SK-N-SH treated with all-trans-retinoic acid at 6 μM for 48 hours (cell line): Measurements from ENCODE around the gene ZNF385B.

ENCODE experiments used
- ARNTL ChIP-seq: fragments of 450-650 bp; formaldehyde crosslinking; IDR thresholded peaks from 2 replicates; pipeline ENCODE4 v1.5.0; 2020; ENCODE audit warnings: low read depth, mild to moderate bottlenecking, moderate library complexity, borderline replicate concordance
- CREB5 ChIP-seq: fragments of 250-450 bp; sonication (Bioruptor Pico); IDR thresholded peaks from 2 replicates; pipeline ENCODE4 v1.5.1; 2020; ENCODE audit warnings: low read depth, mild to moderate bottlenecking, moderate library complexity
- CSDC2 ChIP-seq: fragments of 250-450 bp; sonication (Bioruptor Pico); IDR thresholded peaks from 2 replicates; pipeline ENCODE4 v1.5.0; 2020; ENCODE audit warnings: mild to moderate bottlenecking, moderate library complexity
- CSRNP3 ChIP-seq: fragments of 250-450 bp; sonication (Bioruptor Pico); IDR thresholded peaks from 2 replicates; pipeline ENCODE4 v1.5.1; 2021; ENCODE audit warnings: mild to moderate bottlenecking, moderate library complexity
- GLIS3 ChIP-seq: fragments of 250-450 bp; sonication (Bioruptor Pico); IDR thresholded peaks from 2 replicates; pipeline ENCODE4 v1.5.0; 2020; ENCODE audit warnings: mild to moderate bottlenecking, moderate library complexity
- OSR1 ChIP-seq: fragments of 250-450 bp; sonication (Bioruptor Pico); IDR thresholded peaks from 2 replicates; pipeline ENCODE4 v1.8.0; 2022; ENCODE audit warnings: moderate library complexity, mild to moderate bottlenecking, inconsistent platforms
- PATZ1 ChIP-seq: fragments of 250-450 bp; sonication (Bioruptor Pico); IDR thresholded peaks from 2 replicates; pipeline ENCODE4 v1.8.0; 2020; ENCODE audit warnings: mild to moderate bottlenecking, moderate library complexity, borderline replicate concordance
- POU6F1 ChIP-seq: fragments of 250-450 bp; sonication (Bioruptor Pico); IDR thresholded peaks from 2 replicates; pipeline ENCODE4 v1.8.0; 2021; ENCODE audit warnings: low read depth, mild to moderate bottlenecking, moderate library complexity, borderline replicate concordance
- TSHZ2 ChIP-seq: fragments of 250-450 bp; sonication (Bioruptor Pico); IDR thresholded peaks from 2 replicates; pipeline ENCODE4 v1.5.0; 2020; ENCODE audit warnings: mild to moderate bottlenecking, moderate library complexity
- ZFP3 ChIP-seq: fragments of 250-450 bp; sonication (Bioruptor Pico); IDR thresholded peaks from 2 replicates; pipeline ENCODE4 v1.5.0; 2020; ENCODE audit warnings: mild to moderate bottlenecking, moderate library complexity
- ZFP30 ChIP-seq: fragments of 450-650 bp; formaldehyde crosslinking; IDR thresholded peaks from 2 replicates; pipeline ENCODE4 v1.5.0; 2022; ENCODE audit warnings: mild to moderate bottlenecking, moderate library complexity

GRCh38 chr2:179424571-179424970 lies 436.8 kb downstream of the ZNF385B start:
- TF ChIP-seq ZFP30: no peak
- no peak for TF ChIP-seq CSDC2
- no peak for TF ChIP-seq GLIS3 (CRISPR knock-in tag)
- no peak for TF ChIP-seq POU6F1 (CRISPR knock-in tag)
- no peak for TF ChIP-seq TSHZ2
- TF ChIP-seq OSR1 (CRISPR knock-in tag): no peak
- TF ChIP-seq PATZ1 (CRISPR knock-in tag): no peak
- TF ChIP-seq ZFP3 (CRISPR knock-in tag): no peak
- no peak for TF ChIP-seq CSRNP3
- no peak for TF ChIP-seq ARNTL (CRISPR knock-in tag)
- TF ChIP-seq CREB5 (CRISPR knock-in tag): no peak
